NCI-H510A treated with DMSO at 0.1 percent for 48 hours (cell line): ENCODE data around the gene AGFG2.

ENCODE experiments used
- DNase-seq: peaks from one replicate; lab custom pipeline; 2025; lab: John Stamatoyannopoulos, UW

AGFG2 gene

DNA sequence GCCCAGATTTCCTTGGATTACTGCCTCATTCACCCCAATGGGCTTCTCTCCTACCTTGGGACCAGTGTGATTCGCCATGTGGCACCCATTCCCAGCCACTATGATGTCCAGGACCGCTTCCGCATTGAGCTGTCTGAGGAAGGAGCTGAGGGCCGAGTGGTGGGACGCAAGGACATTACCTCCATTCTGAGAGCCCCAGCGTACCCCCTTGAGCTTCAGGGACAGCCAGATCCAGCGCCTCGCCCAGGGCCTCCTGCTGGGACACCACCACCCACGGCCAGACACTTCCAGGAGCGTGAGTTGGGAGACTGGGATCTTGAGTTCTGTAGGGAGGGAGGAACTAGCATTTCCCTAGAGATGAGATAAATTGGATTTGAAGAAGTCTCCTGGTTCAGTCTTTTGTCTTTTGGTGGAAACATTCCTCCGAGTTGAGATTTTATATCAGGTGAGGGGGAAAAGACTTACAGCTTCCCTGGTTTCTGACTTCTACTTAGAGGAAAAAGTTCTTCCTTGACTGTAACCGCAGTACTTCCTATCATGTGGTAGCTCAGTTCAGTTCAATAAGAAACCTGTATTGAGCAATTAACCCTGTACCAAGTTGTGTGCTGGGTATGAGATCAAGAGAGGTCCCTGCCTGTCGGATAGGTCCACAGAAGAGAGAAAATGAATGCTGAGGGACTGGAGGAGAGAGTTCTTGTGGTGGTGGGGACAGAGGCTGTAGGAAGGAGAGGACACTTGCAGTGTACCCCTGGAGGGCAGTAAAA lies 74.6 kb downstream of the AGFG2 start:
- DNase-seq, result no peak

DNA sequence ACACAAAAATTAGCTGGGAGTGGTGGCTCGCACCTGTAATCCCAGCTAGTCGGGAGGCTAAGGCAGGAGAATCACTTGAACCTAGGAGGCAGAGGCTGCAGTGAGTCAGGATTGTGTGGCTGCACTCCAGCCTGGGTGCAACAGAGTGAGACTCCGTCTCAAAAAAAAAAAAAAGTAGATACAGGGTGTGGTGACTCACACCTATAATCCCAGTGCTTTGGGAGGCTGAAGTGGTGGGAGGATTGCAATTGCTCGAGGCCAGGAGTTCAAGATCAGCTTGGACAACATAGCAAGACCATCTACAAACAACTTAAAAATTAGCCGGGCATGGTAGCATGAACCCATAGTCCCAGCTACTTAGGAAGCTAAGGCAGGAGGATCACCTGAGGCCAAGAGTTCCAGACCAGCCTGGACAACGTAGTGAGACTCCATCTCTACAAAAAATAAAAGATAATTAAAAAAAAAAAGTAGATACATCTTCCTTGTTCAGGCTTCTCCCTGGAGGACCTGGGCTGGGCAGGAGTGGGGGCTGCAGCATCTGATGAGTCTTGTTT lies 75.4 kb downstream of the AGFG2 start:
- DNase-seq, result no peak
